CD14-positive monocyte (primary cell): ENCODE data around the gene ABCB4. TPM values are rescaled to one million over a fixed set of nuclear protein-coding genes. Genes with fewer than 3 reads are reported as not detected.

ENCODE experiments used
- DNase-seq, 3 donors: peaks; one replicate each; pipeline ENCODE4 v3.0.0-alpha.2; 2011 to 2022
- H2AFZ ChIP-seq: 2 replicates; pipeline ENCODE4 v1.6.0; 2012; ENCODE audit warnings: mild to moderate bottlenecking, low read depth, low read length, inconsistent platforms; ENCODE audit not compliant: insufficient read depth, poor library complexity, severe bottlenecking
- H3K27ac ChIP-seq, 2 donors: 1 replicate in 1 of 2; 2 replicates in 1 of 2; pipeline ENCODE4 v1.5.1; 2012 to 2013; ENCODE audit warnings: low read length in 2 of 2, control low read depth in 1 of 2, inconsistent platforms in 1 of 2, low read depth in 1 of 2, mild to moderate bottlenecking in 1 of 2
- H3K27me3 ChIP-seq, 2 donors: one replicate each; pipeline versions ENCODE4 v1.6.0 to v1.6.1; 2011 to 2013; ENCODE audit warnings: low read length in 2 of 2; ENCODE audit not compliant: control insufficient read depth in 2 of 2, insufficient read depth in 2 of 2
- H3K36me3 ChIP-seq, 2 donors: replicated peaks in 1 of 2; 1 replicate in 1 of 2; 2 replicates in 1 of 2; pipeline versions ENCODE4 v1.5.1 to v1.6.1; 2012 to 2013; ENCODE audit warnings: low read length in 2 of 2, control low read depth in 1 of 2, inconsistent platforms in 1 of 2, mild to moderate bottlenecking in 1 of 2; ENCODE audit not compliant: insufficient read depth in 2 of 2, control insufficient read depth in 1 of 2
- H3K4me1 ChIP-seq, 2 donors: 1 replicate in 1 of 2; 2 replicates in 1 of 2; pipeline versions ENCODE4 v1.5.1 to v1.6.1; 2012 to 2013; ENCODE audit warnings: low read length in 2 of 2, control low read depth in 1 of 2, inconsistent platforms in 1 of 2, mild to moderate bottlenecking in 1 of 2, moderate library complexity in 1 of 2; ENCODE audit not compliant: insufficient read depth in 2 of 2, control insufficient read depth in 1 of 2
- H3K4me2 ChIP-seq: replicated peaks from 2 replicates; pipeline ENCODE3; 2012; ENCODE audit warnings: low read length, moderate library complexity, mild to moderate bottlenecking; ENCODE audit not compliant: poor library complexity, severe bottlenecking; ENCODE audit errors: extremely low read depth
- H3K4me3 ChIP-seq, 3 experiments: fragments of 200-600 bp in 1 of 3; sonication (generic) in 1 of 3; replicated peaks in 1 of 3; 1 replicate in 2 of 3; 2 replicates in 1 of 3; pipeline ENCODE4 v1.5.1; 2011 to 2013; ENCODE audit warnings: low read length in 3 of 3, mild to moderate bottlenecking in 3 of 3, control low read depth in 2 of 3, low read depth in 2 of 3, inconsistent platforms in 1 of 3, moderate library complexity in 1 of 3
- H3K79me2 ChIP-seq: 2 replicates; pipeline ENCODE4 v1.6.0; 2012; ENCODE audit warnings: mild to moderate bottlenecking, control low read depth, inconsistent platforms, low read length, moderate library complexity; ENCODE audit not compliant: insufficient read depth
- H3K9ac ChIP-seq: 2 replicates; pipeline ENCODE4 v1.6.0; 2017; ENCODE audit warnings: low read length, mild to moderate bottlenecking; ENCODE audit not compliant: insufficient read depth, poor library complexity, severe bottlenecking
- H3K9me3 ChIP-seq, 2 donors: replicated peaks in 1 of 2; 1 replicate in 1 of 2; 2 replicates in 1 of 2; pipeline versions ENCODE4 v1.5.1 to v1.6.1; 2012 to 2013; ENCODE audit warnings: low read length in 2 of 2, control low read depth in 1 of 2; ENCODE audit not compliant: control insufficient read depth in 1 of 2, insufficient read depth in 1 of 2
- H4K20me1 ChIP-seq: 2 replicates; pipeline ENCODE4 v1.6.0; 2012; ENCODE audit warnings: mild to moderate bottlenecking, low read length, control low read depth, moderate library complexity; ENCODE audit not compliant: insufficient read depth
- H3K27ac Mint-ChIP-seq, 7 donors: one replicate each; pipeline ENCODE4 v1.8.0; 2020; ENCODE audit warnings: mild to moderate bottlenecking in 7 of 7, mixed read lengths in 7 of 7, moderate library complexity in 6 of 7, inconsistent platforms in 2 of 7
- H3K27me3 Mint-ChIP-seq, 3 donors: one replicate each; pipeline ENCODE4 v1.8.0; 2021 to 2022; ENCODE audit warnings: low read depth in 3 of 3, mild to moderate bottlenecking in 3 of 3, mixed read lengths in 3 of 3, moderate library complexity in 3 of 3, inconsistent platforms in 1 of 3
- H3K36me3 Mint-ChIP-seq, 2 donors: one replicate each; pipeline ENCODE4 v1.8.0; 2020; ENCODE audit warnings: mixed read lengths in 2 of 2, inconsistent platforms in 1 of 2, mild to moderate bottlenecking in 1 of 2
- H3K4me1 Mint-ChIP-seq: one replicate; pipeline ENCODE4 v1.8.0; 2020; ENCODE audit warnings: mild to moderate bottlenecking, mixed read lengths
- H3K4me3 Mint-ChIP-seq, 2 donors: one replicate each; pipeline ENCODE4 v1.8.0; 2020; ENCODE audit warnings: mild to moderate bottlenecking in 2 of 2, mixed read lengths in 2 of 2, moderate library complexity in 1 of 2
- H3K9me3 Mint-ChIP-seq, 7 donors: one replicate each; pipeline ENCODE4 v1.8.0; 2020 to 2022; ENCODE audit warnings: mixed read lengths in 7 of 7, mild to moderate bottlenecking in 6 of 7, moderate library complexity in 6 of 7, inconsistent platforms in 2 of 7
- CTCF ChIP-seq: fragments of 200-600 bp; IDR thresholded peaks from one replicate; pipeline ENCODE4 v1.8.0; 2022; ENCODE audit warnings: antibody characterized with exemption, mild to moderate bottlenecking
- WGBS: methylation state at CpG from one replicate; pipeline ENCODE4 v1.1.5; 2013; ENCODE audit warnings: missing lambda C conversion rate; ENCODE audit not compliant: insufficient coverage; 5-methylcytosine and 5-hydroxymethylcytosine counted together
- intact Hi-C, 2 donors: fragments of 100-400 bp; cut with micrococcal nuclease; formaldehyde crosslinking; loops; one replicate each; pipeline versions ENCODE4 v1.15.0 to v1.15.1; 2023
- polyA plus RNA-seq, 3 donors: library from polyadenylated mRNA; depleted of rRNA in 1 of 3; unstranded in 2 of 3; stranded (reverse) in 1 of 3; fragments of 300-500 nt in 2 of 3; fragments of >200 nt in 1 of 3; fragmentation: Illumina TruSeq in 2 of 3; gene quantifications; 1 replicate in 2 of 3; 2 replicates in 1 of 3; pipeline ENCODE4 v1.2.3, GENCODE V29; 2012 to 2021

The ABCB4 gene
- polyA plus RNA-seq, 3 donors: 0.09 TPM; not detected in 2

GRCh38 chr7:87451187-87451586 is 24.3 kb downstream of the ABCB4 start:
- Mint-ChIP-seq H3K4me3 (no peak overlapping the region), H3K27me3 (peaks cover 0 to 2% (median 0%) of the 10 kb centered on the region in 3 donors), H3K27ac (no peak overlapping the region), H3K4me1 (peaks cover 3% of the 10 kb centered on the region), H3K9me3 (no peaks in the 10 kb centered on the region), H3K36me3 (no peaks in the 10 kb centered on the region)
- no peaks in the 10 kb centered on the region for H3K36me3 ChIP-seq
- DNase-seq: no peak
- no peak overlapping the region for H3K27ac ChIP-seq
- H3K9ac ChIP-seq: no peak overlapping the region
- H3K4me1 ChIP-seq: no peaks in the 10 kb centered on the region
- no peaks in the 10 kb centered on the region for H4K20me1 ChIP-seq
- no peak for TF ChIP-seq CTCF
- H3K4me2 ChIP-seq: no peak overlapping the region
- H2AFZ ChIP-seq: no peak overlapping the region
- 94% methylated on average over 2 of the region's 4 CpGs for WGBS
- no peaks in the 10 kb centered on the region for H3K79me2 ChIP-seq
- no peaks in the 10 kb centered on the region for H3K27me3 ChIP-seq
- no peaks in the 10 kb centered on the region for H3K9me3 ChIP-seq
- intact Hi-C loops: no loop called here
- no peak overlapping the region for H3K4me3 ChIP-seq

GRCh38 chr7:87450706-87451105 is 24.8 kb downstream of the ABCB4 start:
- no peak for TF ChIP-seq CTCF
- H3K9ac ChIP-seq: no peak overlapping the region
- H2AFZ ChIP-seq: no peak overlapping the region
- no peak overlapping the region for H3K4me3 ChIP-seq
- H3K9me3 ChIP-seq: no peaks in the 10 kb centered on the region
- no peak overlapping the region for H3K4me2 ChIP-seq
- Mint-ChIP-seq H3K27ac (no peak overlapping the region), H3K4me1 (peaks cover 5% of the 10 kb centered on the region), H3K36me3 (no peaks in the 10 kb centered on the region), H3K27me3 (peaks cover 0 to 2% (median 0%) of the 10 kb centered on the region in 3 donors), H3K4me3 (no peak overlapping the region), H3K9me3 (no peaks in the 10 kb centered on the region)
- DNase-seq: no peak
- intact Hi-C loops: no loop called here
- H3K27me3 ChIP-seq: no peaks in the 10 kb centered on the region
- no peaks in the 10 kb centered on the region for H3K79me2 ChIP-seq
- H4K20me1 ChIP-seq: no peaks in the 10 kb centered on the region
- H3K36me3 ChIP-seq: no peaks in the 10 kb centered on the region
- no peak overlapping the region for H3K27ac ChIP-seq
- H3K4me1 ChIP-seq: peaks cover 0 to 3% of the 10 kb centered on the region in 2 donors
- WGBS: no CpG with 5 or more reads among the region's 1 CpG
